Smooth muscle cell (in vitro differentiated cells): ENCODE results near the gene DPP4. TPM values are rescaled to one million over a fixed set of nuclear protein-coding genes. Genes with fewer than 3 reads are reported as not detected.

Source experiments
- DNase-seq: peaks from one replicate; lab custom pipeline; 2025; ENCODE audit not compliant: unreplicated experiment; lab: John Stamatoyannopoulos, UW
- H2AFZ ChIP-seq: fragments of 200-600 bp; sonication (generic); 2 replicates; pipeline ENCODE4 v1.6.0; 2016; ENCODE audit warnings: antibody characterized with exemption, low read depth, mild to moderate bottlenecking
- H3F3A ChIP-seq: fragments of 200-600 bp; sonication (generic); 2 replicates; pipeline ENCODE4 v1.6.0; 2017; ENCODE audit warnings: antibody characterized with exemption, low read depth
- H3K27ac ChIP-seq: fragments of 200-600 bp; sonication (generic); 2 replicates; pipeline ENCODE4 v1.5.1; 2016; ENCODE audit warnings: low read depth, mild to moderate bottlenecking
- H3K27me3 ChIP-seq: fragments of 200-600 bp; sonication (generic); 2 replicates; pipeline ENCODE4 v1.6.1; 2016; ENCODE audit warnings: low read depth, mild to moderate bottlenecking
- H3K36me3 ChIP-seq: fragments of 200-600 bp; sonication (generic); 2 replicates; pipeline ENCODE4 v1.5.1; 2016; ENCODE audit warnings: low read depth
- H3K4me1 ChIP-seq: fragments of 200-600 bp; sonication (generic); 2 replicates; pipeline ENCODE4 v1.5.1; 2016; ENCODE audit warnings: low read depth
- H3K4me2 ChIP-seq: fragments of 200-600 bp; sonication (generic); 2 replicates; pipeline ENCODE4 v1.6.0; 2016; ENCODE audit warnings: mild to moderate bottlenecking
- H3K4me3 ChIP-seq: fragments of 200-600 bp; sonication (generic); 2 replicates; pipeline ENCODE4 v1.5.1; 2016; ENCODE audit warnings: mild to moderate bottlenecking
- H3K79me2 ChIP-seq: fragments of 200-600 bp; sonication (generic); 2 replicates; pipeline ENCODE4 v1.6.0; 2016; ENCODE audit warnings: low read depth, mild to moderate bottlenecking
- H3K9ac ChIP-seq: fragments of 200-600 bp; sonication (generic); 2 replicates; pipeline ENCODE4 v1.6.0; 2016; ENCODE audit warnings: low read depth
- H3K9me3 ChIP-seq: fragments of 200-600 bp; sonication (generic); replicated peaks from 2 replicates; pipeline ENCODE4 v1.5.1; 2016; ENCODE audit warnings: low read depth
- H4K20me1 ChIP-seq: fragments of 200-600 bp; sonication (generic); 2 replicates; pipeline ENCODE4 v1.6.0; 2016; ENCODE audit warnings: low read depth
- WGBS: methylation state at CpG from one replicate; pipeline ENCODE4 v1.1.7; 2016; ENCODE audit warnings: low lambda C conversion rate; 5-methylcytosine and 5-hydroxymethylcytosine counted together
- polyA plus RNA-seq: library from polyadenylated mRNA; unstranded; fragments of >200 nt; fragmentation: Nextera tagmentation; extraction: Ambion mirVana; gene quantifications from 2 replicates; pipeline ENCODE4 v1.2.1, GENCODE V29; 2016
- total RNA-seq: library from RNA; depleted of rRNA; stranded (reverse); fragments of >200 nt; gene quantifications from 2 replicates; pipeline ENCODE4 v1.2.3, GENCODE V29; 2014
- TF ChIP-seq, protein P1 (sequence below): fragments of 200-600 bp; sonication (generic); IDR thresholded peaks from 2 replicates; pipeline ENCODE4 v1.5.1; 2017; ENCODE audit warnings: borderline replicate concordance, mild to moderate bottlenecking, antibody characterized with exemption; ENCODE audit not compliant: insufficient read depth, poor library complexity, severe bottlenecking

The DPP4 gene
- total RNA-seq (29.5 and 32.0 TPM in 2 replicates), polyA plus RNA-seq (17.6 and 24.8 TPM in 2 replicates)

DNA sequence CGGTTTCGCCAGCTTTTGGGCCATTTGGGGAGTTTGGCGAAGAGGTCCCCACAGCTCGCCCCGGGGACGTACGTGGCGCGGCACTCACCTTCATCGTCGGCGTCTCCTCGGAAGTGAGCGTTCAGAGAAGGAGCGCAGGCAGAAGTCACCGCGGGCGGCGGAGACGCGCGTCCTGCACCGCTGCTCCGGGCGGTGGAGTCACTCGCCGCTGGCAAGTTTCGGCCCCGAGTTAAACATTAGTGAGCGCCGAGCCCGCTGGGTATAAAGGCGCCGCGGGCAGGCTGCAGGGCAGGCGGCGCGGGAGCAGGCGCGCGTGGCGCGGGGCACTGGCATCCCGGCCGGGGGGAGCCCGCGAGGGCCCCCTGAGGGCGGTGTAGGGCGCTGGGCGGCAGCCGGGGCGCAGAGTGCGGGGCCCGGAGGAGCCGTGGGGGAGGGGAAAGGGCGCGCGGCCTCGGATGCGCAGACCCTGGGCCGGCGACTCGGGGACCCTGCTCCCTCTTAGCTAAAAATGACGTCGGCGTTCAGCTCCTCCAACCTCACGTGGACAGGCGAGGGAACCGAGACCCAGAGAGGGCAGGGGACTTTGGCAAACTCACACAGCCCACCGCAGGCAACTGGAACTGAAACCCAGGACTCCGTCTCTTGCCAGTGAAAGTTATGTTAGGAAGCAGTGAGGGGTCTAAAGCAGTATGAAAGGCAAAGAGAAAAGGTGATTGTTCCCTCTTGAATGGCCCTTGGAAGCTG, at the start of gene DPP4:
DPP4 (minus strand) TSS at position 328 of the 744 bp plus-strand sequence; CDS start at position 94, 234 bp downstream.
- Histone ChIP-seq H2AFZ (peak within 1 kb of the TSS; percentile 64), H3K4me2 (peak within 1 kb of the TSS; percentile 92), H3K79me2 (no peaks in the 10 kb centered on the region), H3K9me3 (no peaks in the 10 kb centered on the region), H3K9ac (no peak within 1 kb of the TSS), H3K4me1 (peaks cover 8% of the 10 kb centered on the region), H3K4me3 (peak within 1 kb of the TSS; percentile 53), H3K36me3 (no peaks in the 10 kb centered on the region), H3K27me3 (no peaks in the 10 kb centered on the region), H4K20me1 (no peaks in the 10 kb centered on the region), H3K27ac (no peak within 1 kb of the TSS), H3F3A (peaks cover 3% of the 10 kb centered on the region)
- no peak for DNase-seq
- WGBS, result 3% methylated on average over 64 of the region's 71 CpGs
- TF ChIP-seq, protein P1, sequence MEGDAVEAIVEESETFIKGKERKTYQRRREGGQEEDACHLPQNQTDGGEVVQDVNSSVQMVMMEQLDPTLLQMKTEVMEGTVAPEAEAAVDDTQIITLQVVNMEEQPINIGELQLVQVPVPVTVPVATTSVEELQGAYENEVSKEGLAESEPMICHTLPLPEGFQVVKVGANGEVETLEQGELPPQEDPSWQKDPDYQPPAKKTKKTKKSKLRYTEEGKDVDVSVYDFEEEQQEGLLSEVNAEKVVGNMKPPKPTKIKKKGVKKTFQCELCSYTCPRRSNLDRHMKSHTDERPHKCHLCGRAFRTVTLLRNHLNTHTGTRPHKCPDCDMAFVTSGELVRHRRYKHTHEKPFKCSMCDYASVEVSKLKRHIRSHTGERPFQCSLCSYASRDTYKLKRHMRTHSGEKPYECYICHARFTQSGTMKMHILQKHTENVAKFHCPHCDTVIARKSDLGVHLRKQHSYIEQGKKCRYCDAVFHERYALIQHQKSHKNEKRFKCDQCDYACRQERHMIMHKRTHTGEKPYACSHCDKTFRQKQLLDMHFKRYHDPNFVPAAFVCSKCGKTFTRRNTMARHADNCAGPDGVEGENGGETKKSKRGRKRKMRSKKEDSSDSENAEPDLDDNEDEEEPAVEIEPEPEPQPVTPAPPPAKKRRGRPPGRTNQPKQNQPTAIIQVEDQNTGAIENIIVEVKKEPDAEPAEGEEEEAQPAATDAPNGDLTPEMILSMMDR, result no peak

GRCh38 chr2:162118166-162119031, 44.4 kb upstream of the DPP4 start:
- Histone ChIP-seq H2AFZ (no peak overlapping the region), H3K27ac (no peak overlapping the region), H3F3A (no peaks in the 10 kb centered on the region), H3K9me3 (peaks cover 3% of the 10 kb centered on the region), H3K4me1 (peaks cover 7% of the 10 kb centered on the region), H3K36me3 (no peaks in the 10 kb centered on the region), H3K27me3 (no peaks in the 10 kb centered on the region), H3K79me2 (no peaks in the 10 kb centered on the region), H3K4me3 (no peak overlapping the region), H3K9ac (no peak overlapping the region), H3K4me2 (no peak overlapping the region), H4K20me1 (no peaks in the 10 kb centered on the region)
- TF ChIP-seq, protein P1, result no peak
- no peak for DNase-seq
- WGBS, result 88% methylated on average over 7 of the region's 7 CpGs

DNA sequence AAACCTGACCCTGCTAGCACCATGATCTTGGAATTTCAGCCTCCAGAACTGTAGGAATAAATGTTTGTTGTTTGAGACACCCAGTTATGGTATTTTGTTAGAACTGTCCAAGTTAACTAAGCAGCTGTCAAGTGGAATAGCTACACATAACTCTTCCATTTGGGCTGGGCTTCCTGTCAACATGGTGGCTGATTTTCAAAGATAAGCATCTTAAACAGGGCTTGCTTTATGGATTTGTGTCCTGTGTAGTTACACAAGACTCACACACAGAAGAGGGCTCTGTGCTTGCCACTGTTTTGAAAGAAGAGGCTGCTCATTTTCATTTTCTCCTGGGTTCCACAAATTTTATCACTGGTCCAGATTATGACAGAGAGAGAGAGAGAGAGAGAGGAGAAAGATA, 42.3 kb upstream of the DPP4 start:
- peaks cover 3% of the 10 kb centered on the region for H3K9me3 ChIP-seq
- H3K4me2 ChIP-seq, result no peak overlapping the region
- no peaks in the 10 kb centered on the region for H3K79me2 ChIP-seq
- no peak overlapping the region for H3K4me3 ChIP-seq
- H3K27me3 ChIP-seq, result no peaks in the 10 kb centered on the region
- no peak overlapping the region for H3K27ac ChIP-seq
- no peak for DNase-seq
- no peaks in the 10 kb centered on the region for H4K20me1 ChIP-seq
- no peak overlapping the region for H3K9ac ChIP-seq
- H3K4me1 ChIP-seq, result peaks cover 13% of the 10 kb centered on the region
- H2AFZ ChIP-seq, result no peak overlapping the region
- H3F3A ChIP-seq, result no peaks in the 10 kb centered on the region
- TF ChIP-seq, protein P1, result no peak
- no peaks in the 10 kb centered on the region for H3K36me3 ChIP-seq
